H9 (cell line): ENCODE measurements around the gene PERCC1. TPM values are rescaled to one million over a fixed set of nuclear protein-coding genes. Genes with fewer than 3 reads are reported as not detected.

Experiments used
- DNase-seq: peaks from one replicate; pipeline ENCODE4 v3.0.0-alpha.2; 2017
- H2AFZ ChIP-seq: one replicate; pipeline ENCODE4 v1.6.1; 2013; ENCODE audit warnings: mild to moderate bottlenecking, low read length, control low read depth, moderate library complexity
- H2AK5ac ChIP-seq: 2 replicates; pipeline ENCODE4 v1.6.1; 2013; ENCODE audit warnings: low read length, control low read depth, mixed read lengths; ENCODE audit not compliant: insufficient read length
- H2BK120ac ChIP-seq: one replicate; pipeline ENCODE4 v1.6.1; 2013; ENCODE audit warnings: low read depth, mild to moderate bottlenecking, low read length, control low read depth, inconsistent platforms; ENCODE audit not compliant: poor library complexity, severe bottlenecking
- H2BK12ac ChIP-seq: 2 replicates; pipeline ENCODE4 v1.6.1; 2013; ENCODE audit warnings: low read length, control low read depth, mixed read lengths, low read depth; ENCODE audit not compliant: insufficient read length
- H2BK15ac ChIP-seq: 2 replicates; pipeline ENCODE4 v1.6.1; 2013; ENCODE audit warnings: low read depth, low read length, control low read depth
- H2BK20ac ChIP-seq: one replicate; pipeline ENCODE4 v1.6.1; 2013; ENCODE audit warnings: low read depth, mild to moderate bottlenecking, low read length, control low read depth, inconsistent platforms; ENCODE audit not compliant: poor library complexity, severe bottlenecking
- H2BK5ac ChIP-seq: 2 replicates; pipeline ENCODE4 v1.6.1; 2013; ENCODE audit warnings: low read length, control low read depth, mixed read lengths; ENCODE audit not compliant: insufficient read length
- H3K14ac ChIP-seq: 2 replicates; pipeline ENCODE4 v1.6.1; 2013; ENCODE audit warnings: low read length, control low read depth; ENCODE audit not compliant: insufficient read depth
- H3K18ac ChIP-seq: 2 replicates; pipeline ENCODE4 v1.6.1; 2013; ENCODE audit warnings: low read depth, mild to moderate bottlenecking, mixed read lengths, low read length, control low read depth; ENCODE audit not compliant: insufficient read length
- H3K23ac ChIP-seq: 2 replicates; pipeline ENCODE4 v1.6.1; 2013; ENCODE audit warnings: low read length, control low read depth, mixed read lengths, low read depth; ENCODE audit not compliant: insufficient read length
- H3K23me2 ChIP-seq: 2 replicates; pipeline ENCODE4 v1.6.1; 2013; ENCODE audit warnings: low read depth, mild to moderate bottlenecking, mixed read lengths, low read length, control low read depth; ENCODE audit not compliant: insufficient read length, poor library complexity, severe bottlenecking
- H3K27ac ChIP-seq: 2 replicates; pipeline ENCODE4 v1.5.1; 2013; ENCODE audit warnings: low read length, control low read depth, mixed read lengths, low read depth; ENCODE audit not compliant: insufficient read length
- H3K27me3 ChIP-seq: 2 replicates; pipeline ENCODE4 v1.6.1; 2013; ENCODE audit warnings: low read length, control low read depth, inconsistent platforms; ENCODE audit not compliant: insufficient read depth
- H3K4ac ChIP-seq: 2 replicates; pipeline ENCODE4 v1.6.1; 2013; ENCODE audit warnings: low read depth, mild to moderate bottlenecking, control low read depth, inconsistent platforms, low read length, moderate library complexity
- H3K4me1 ChIP-seq: 2 replicates; pipeline ENCODE4 v1.6.1; 2013; ENCODE audit warnings: low read length, control low read depth, inconsistent platforms; ENCODE audit not compliant: insufficient read depth
- H3K4me2 ChIP-seq: 2 replicates; pipeline ENCODE4 v1.6.1; 2013; ENCODE audit warnings: low read length, control low read depth, mixed read lengths; ENCODE audit not compliant: insufficient read length, insufficient read depth
- H3K56ac ChIP-seq: 2 replicates; pipeline ENCODE4 v1.6.1; 2013; ENCODE audit warnings: low read depth, mild to moderate bottlenecking, mixed read lengths, low read length, control low read depth; ENCODE audit not compliant: insufficient read length
- H3K79me1 ChIP-seq: 2 replicates; pipeline ENCODE4 v1.6.1; 2013; ENCODE audit warnings: low read depth, mild to moderate bottlenecking, moderate library complexity, low read length, control low read depth, inconsistent platforms; ENCODE audit not compliant: insufficient read depth, poor library complexity, severe bottlenecking
- H3K79me2 ChIP-seq: 2 replicates; pipeline ENCODE4 v1.6.1; 2013; ENCODE audit warnings: low read length, control low read depth, inconsistent platforms; ENCODE audit not compliant: insufficient read depth
- H3K9ac ChIP-seq: 2 replicates; pipeline ENCODE4 v1.6.1; 2013; ENCODE audit warnings: low read length, control low read depth, mixed read lengths; ENCODE audit not compliant: insufficient read length; ENCODE audit errors: extremely low read depth
- H3K9me3 ChIP-seq: one replicate; pipeline ENCODE4 v1.6.1; 2013; ENCODE audit warnings: low read depth, low read length, inconsistent platforms; ENCODE audit not compliant: control insufficient read depth
- H3T11ph ChIP-seq: one replicate; pipeline ENCODE4 v1.6.1; 2013; ENCODE audit warnings: mild to moderate bottlenecking, low read length, control low read depth, inconsistent platforms
- H4K20me1 ChIP-seq: one replicate; pipeline ENCODE4 v1.6.1; 2013; ENCODE audit not compliant: control insufficient read depth, insufficient read length, insufficient read depth
- H4K5ac ChIP-seq: 2 replicates; pipeline ENCODE4 v1.6.1; 2013; ENCODE audit warnings: low read depth, mild to moderate bottlenecking, mixed read lengths, low read length, control low read depth; ENCODE audit not compliant: insufficient read length
- H4K8ac ChIP-seq: replicated peaks from 2 replicates; pipeline ENCODE4 v1.6.1; 2013; ENCODE audit warnings: low read length, control low read depth, mixed read lengths, low read depth; ENCODE audit not compliant: insufficient read length
- H4K91ac ChIP-seq: 2 replicates; pipeline ENCODE4 v1.6.1; 2013; ENCODE audit warnings: low read depth, mild to moderate bottlenecking, moderate library complexity, mixed read lengths, low read length, control low read depth; ENCODE audit not compliant: insufficient read length
- H3K27ac Mint-ChIP-seq, 3 experiments: 2 replicates in 2 of 3; 3 replicates in 1 of 3; pipeline ENCODE4 v1.8.0; 2020 to 2021; ENCODE audit warnings: mixed read lengths in 3 of 3, mild to moderate bottlenecking in 1 of 3, moderate library complexity in 1 of 3
- H3K27me3 Mint-ChIP-seq: 2 replicates; pipeline ENCODE4 v1.8.0; 2021; ENCODE audit warnings: low read depth, mild to moderate bottlenecking, moderate library complexity, mixed read lengths
- H3K36me3 Mint-ChIP-seq, 3 experiments: 2 replicates in 2 of 3; 3 replicates in 1 of 3; pipeline ENCODE4 v1.8.0; 2020 to 2021; ENCODE audit warnings: low read depth in 3 of 3, mixed read lengths in 3 of 3; ENCODE audit not compliant: insufficient read depth in 1 of 3
- H3K4me1 Mint-ChIP-seq, 2 experiments: 2 replicates each; pipeline ENCODE4 v1.8.0; 2020; ENCODE audit warnings: mixed read lengths in 2 of 2
- H3K4me3 Mint-ChIP-seq, 2 experiments: 2 replicates in 1 of 2; 3 replicates in 1 of 2; pipeline ENCODE4 v1.8.0; 2020 to 2021; ENCODE audit warnings: mild to moderate bottlenecking in 2 of 2, mixed read lengths in 2 of 2, moderate library complexity in 1 of 2
- H3K9me3 Mint-ChIP-seq, 2 experiments: 2 replicates in 1 of 2; 3 replicates in 1 of 2; pipeline ENCODE4 v1.8.0; 2020; ENCODE audit warnings: mild to moderate bottlenecking in 2 of 2, mixed read lengths in 2 of 2, moderate library complexity in 1 of 2
- CTCF ChIP-seq: fragments of 200-600 bp; sonication (generic); conservative IDR thresholded peaks from 3 replicates; pipeline ENCODE4 v1.8.0; 2021; ENCODE audit warnings: antibody characterized with exemption, mild to moderate bottlenecking
- WGBS: extraction: QIAGEN DNeasy Blood & Tissue Kit; methylation state at CpG from one replicate; pipeline ENCODE4 v1.1.7; 2013; ENCODE audit warnings: missing lambda C conversion rate, low lambda C conversion rate, mixed read lengths; ENCODE audit not compliant: insufficient read length; ENCODE audit errors: extremely low coverage; 5-methylcytosine and 5-hydroxymethylcytosine counted together
- total RNA-seq: library from RNA; stranded (reverse); gene quantifications from 2 replicates; pipeline ENCODE4 v1.2.1, GENCODE V29; 2021

PERCC1 gene
- total RNA-seq, 1 experiment from 2014 or later = not detected

GRCh38 chr16:1452530-1452929 lies 21.7 kb downstream of the PERCC1 start:
- Histone ChIP-seq H3T11ph (no peak overlapping the region), H2AFZ (no peak overlapping the region), H2BK15ac (no peak overlapping the region), H3K27me3 (no peaks in the 10 kb centered on the region), H3K79me2 (no peaks in the 10 kb centered on the region), H3K27ac (no peak overlapping the region), H3K4me2 (no peak overlapping the region), H3K14ac (no peak overlapping the region), H2BK12ac (no peak overlapping the region), H3K18ac (no peak overlapping the region), H3K56ac (no peak overlapping the region), H2AK5ac (no peak overlapping the region), H3K23ac (no peak overlapping the region), H3K9me3 (no peaks in the 10 kb centered on the region), H2BK120ac (no peak overlapping the region), H3K4me1 (no peaks in the 10 kb centered on the region), H3K79me1 (no peaks in the 10 kb centered on the region), H2BK20ac (no peak overlapping the region), H3K4ac (no peak overlapping the region), H4K20me1 (no peaks in the 10 kb centered on the region), H4K8ac (no peak overlapping the region), H4K5ac (no peak overlapping the region), H2BK5ac (no peak overlapping the region), H3K9ac (no peak overlapping the region), H3K23me2 (no peaks in the 10 kb centered on the region), H4K91ac (no peak overlapping the region)
- no peak for TF ChIP-seq CTCF
- no CpG with 5 or more reads among the region's 20 CpGs for WGBS
- no peak overlapping the region for H3K27ac Mint-ChIP-seq
- no peak for DNase-seq
- no peaks in the 10 kb centered on the region for H3K4me1 Mint-ChIP-seq
- peaks cover 1% of the 10 kb centered on the region; the same call in 1 of the 2 replicates for H3K27me3 Mint-ChIP-seq
- H3K4me3 Mint-ChIP-seq = no peak overlapping the region
- peaks cover 0 to 36% (median 31%) of the 10 kb centered on the region in 3 experiments; a peak in 6 of 7 replicates for H3K36me3 Mint-ChIP-seq
- no peaks in the 10 kb centered on the region for H3K9me3 Mint-ChIP-seq
